Measurements from ENCODE around the gene WDR59.

WDR59 gene

GRCh38 chr16:74841904-74842303 is 143.0 kb downstream of the WDR59 start:
- no peak for DNase-seq
- in situ Hi-C loops (cut with HindIII; ENCODE audit: low pct_ligation_motif_present, low pct_unique_long_range_greater_than_20kb, low sequenced_read_pairs): no loop called here

- DNase-seq: no peak
- in situ Hi-C loops (cut with HindIII; ENCODE audit: low pct_ligation_motif_present, low pct_unique_long_range_greater_than_20kb, low sequenced_read_pairs): no loop called here
Measured at GRCh38 chr16:74841469-74841868, 143.5 kb downstream of the WDR59 start.

- no peak for DNase-seq
- in situ Hi-C loops (cut with HindIII; ENCODE audit: low pct_ligation_motif_present, low pct_unique_long_range_greater_than_20kb, low sequenced_read_pairs): no loop called here
Measured at GRCh38 chr16:74837056-74837455, 147.9 kb downstream of the WDR59 start.

- DNase-seq: no peak
- in situ Hi-C loops (cut with HindIII; ENCODE audit: low pct_ligation_motif_present, low pct_unique_long_range_greater_than_20kb, low sequenced_read_pairs): no loop called here
Measured at GRCh38 chr16:74836111-74836671, 148.7 kb downstream of the WDR59 start.

- DNase-seq: no peak
- in situ Hi-C loops (cut with HindIII; ENCODE audit: low pct_ligation_motif_present, low pct_unique_long_range_greater_than_20kb, low sequenced_read_pairs): no loop called here
Measured at GRCh38 chr16:74832228-74832627, 152.7 kb downstream of the WDR59 start.

GRCh38 chr16:74831467-74831866 is 153.5 kb downstream of the WDR59 start:
- in situ Hi-C loops (cut with HindIII; ENCODE audit: low pct_ligation_motif_present, low pct_unique_long_range_greater_than_20kb, low sequenced_read_pairs): no loop called here
- no peak for DNase-seq

GRCh38 chr16:74830648-74831047 is 154.3 kb downstream of the WDR59 start:
- in situ Hi-C loops (cut with HindIII; ENCODE audit: low pct_ligation_motif_present, low pct_unique_long_range_greater_than_20kb, low sequenced_read_pairs): no loop called here
- DNase-seq: no peak

GRCh38 chr16:74829637-74830036 is 155.3 kb downstream of the WDR59 start:
- in situ Hi-C loops (cut with HindIII; ENCODE audit: low pct_ligation_motif_present, low pct_unique_long_range_greater_than_20kb, low sequenced_read_pairs): no loop called here
- no peak for DNase-seq

- in situ Hi-C loops (cut with HindIII; ENCODE audit: low pct_ligation_motif_present, low pct_unique_long_range_greater_than_20kb, low sequenced_read_pairs): no loop called here
- DNase-seq: no peak
Measured at GRCh38 chr16:74825941-74826340, 159.0 kb downstream of the WDR59 start.

GRCh38 chr16:74825016-74825415 is 159.9 kb downstream of the WDR59 start:
- in situ Hi-C loops (cut with HindIII; ENCODE audit: low pct_ligation_motif_present, low pct_unique_long_range_greater_than_20kb, low sequenced_read_pairs): no loop called here
- DNase-seq: no peak

Measured in ACHN (cell line).